ENCODE measurements around the gene ATP9A.

GRCh38 chr20:51612896-51613295 is 155.3 kb downstream of the ATP9A start:
- TF ChIP-seq CTCF (IDR thresholded peaks at IDR 0.05): no peak
- no peak for TF ChIP-seq POLR2A (IDR thresholded peaks at IDR 0.05)
